DOHH2 (cell line): ENCODE data around the gene CDH22.

Experiments
- CTCF ChIP-seq: fragments of 200-600 bp; sonication (generic); IDR thresholded peaks from one replicate; pipeline ENCODE4 v1.5.1; 2014; ENCODE audit warnings: antibody characterized with exemption, mild to moderate bottlenecking, low read depth, low read length; ENCODE audit not compliant: poor library complexity, severe bottlenecking
- EZH2phosphoT487 ChIP-seq: fragments of 200-600 bp; sonication (generic); IDR thresholded peaks from 2 replicates; pipeline ENCODE4 v1.6.1; 2017; ENCODE audit warnings: borderline replicate concordance, mild to moderate bottlenecking, antibody characterized with exemption, low read length, moderate library complexity, mixed read lengths

DNA sequence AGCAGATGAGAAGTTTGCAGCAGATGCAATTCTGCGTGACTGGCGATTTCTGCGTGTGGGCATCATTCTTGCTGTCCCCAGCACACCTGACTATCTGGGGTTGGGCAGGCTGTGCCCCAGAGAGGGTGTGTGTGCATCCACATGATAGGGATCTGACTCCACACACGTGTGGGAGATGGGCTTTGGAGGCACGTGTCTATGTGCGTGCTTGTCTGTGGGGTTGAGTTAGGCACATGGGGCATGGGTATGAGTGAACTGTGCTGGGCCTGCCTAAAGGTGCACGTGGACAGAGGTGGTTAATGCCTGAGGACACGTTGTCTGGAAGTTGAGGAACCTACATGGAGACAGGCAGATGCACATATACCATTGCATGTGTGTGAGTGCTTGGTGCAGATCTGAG is 139.9 kb downstream of the CDH22 start:
- TF ChIP-seq CTCF (no peak), EZH2phosphoT487 (no peak)
